OCI-LY1 (cell line): ENCODE data around the gene PSG6.
"Not testable (repeated sequence)": the region's sequence is repeated elsewhere in the genome, so short reads cannot be mapped to it uniquely, and the experiment has no call there.

Source experiments
- H2AFZ ChIP-seq: fragments of 200-600 bp; sonication (generic), shearing (Covaris generic); 2 replicates; pipeline ENCODE4 v1.6.0; 2014; ENCODE audit warnings: antibody characterized with exemption, mild to moderate bottlenecking, low read length
- H3F3A ChIP-seq: fragments of 200-600 bp; sonication (generic), shearing (Covaris generic); 2 replicates; pipeline ENCODE4 v1.6.0; 2014; ENCODE audit warnings: mild to moderate bottlenecking, antibody characterized with exemption, low read length, moderate library complexity; ENCODE audit not compliant: insufficient read depth
- H3K27ac ChIP-seq: fragments of 200-600 bp; sonication (generic); 2 replicates; pipeline ENCODE4 v1.5.1; 2014; ENCODE audit warnings: low read length, mixed run types, mild to moderate bottlenecking, low read depth; ENCODE audit not compliant: poor library complexity, severe bottlenecking
- H3K27me3 ChIP-seq: fragments of 200-600 bp; sonication (generic); 2 replicates; pipeline ENCODE4 v1.6.0; 2014; ENCODE audit warnings: antibody characterized with exemption, mild to moderate bottlenecking, low read length, moderate library complexity; ENCODE audit not compliant: insufficient read depth
- H3K36me3 ChIP-seq: fragments of 200-600 bp; sonication (generic); 2 replicates; pipeline ENCODE4 v1.6.1; 2014; ENCODE audit warnings: mild to moderate bottlenecking, antibody characterized with exemption, low read length, moderate library complexity, mixed read lengths; ENCODE audit not compliant: insufficient read depth
- H3K4me1 ChIP-seq: fragments of 200-600 bp; sonication (generic); 2 replicates; pipeline ENCODE4 v1.5.1; 2014; ENCODE audit warnings: mild to moderate bottlenecking, low read length, moderate library complexity; ENCODE audit not compliant: insufficient read depth, severe bottlenecking
- H3K4me2 ChIP-seq: fragments of 200-600 bp; sonication (generic), shearing (Covaris generic); 2 replicates; pipeline ENCODE4 v1.6.1; 2014; ENCODE audit warnings: low read length
- H3K4me3 ChIP-seq: fragments of 200-600 bp; sonication (generic); 2 replicates; pipeline ENCODE4 v1.5.1; 2014; ENCODE audit warnings: low read length, low read depth, mild to moderate bottlenecking, mixed read lengths; ENCODE audit not compliant: poor library complexity, severe bottlenecking
- H3K79me2 ChIP-seq: fragments of 200-600 bp; shearing (Covaris generic); 2 replicates; pipeline ENCODE4 v1.6.1; 2016; ENCODE audit warnings: mixed run types, low read length, mixed read lengths; ENCODE audit not compliant: insufficient read depth
- H3K9ac ChIP-seq: fragments of 200-600 bp; sonication (generic), shearing (Covaris generic); 2 replicates; pipeline ENCODE4 v1.6.1; 2014; ENCODE audit warnings: mild to moderate bottlenecking, low read length, mixed read lengths
- H3K9me2 ChIP-seq: fragments of 200-600 bp; sonication (generic), shearing (Covaris generic); 2 replicates; pipeline ENCODE4 v1.6.1; 2014; ENCODE audit warnings: low read depth, mild to moderate bottlenecking, low read length, mixed read lengths
- H3K9me3 ChIP-seq: fragments of 200-600 bp; shearing (Covaris generic); 2 replicates; pipeline ENCODE4 v1.6.1; 2014; ENCODE audit warnings: low read length, mixed read lengths
- H4K20me1 ChIP-seq: fragments of 200-600 bp; sonication (generic), shearing (Covaris generic); 2 replicates; pipeline ENCODE4 v1.6.0; 2016; ENCODE audit warnings: mild to moderate bottlenecking, low read length; ENCODE audit not compliant: insufficient read depth

PSG6 gene

GRCh38 chr19:42916931-42917330 lies 763 bp downstream of the PSG6 start:
- H3F3A ChIP-seq = not testable (repeated sequence)

GRCh38 chr19:42913516-42913915 lies 4.2 kb downstream of the PSG6 start:
- H3K9me3 ChIP-seq, H3F3A ChIP-seq, H3K36me3 ChIP-seq, H3K27me3 ChIP-seq, H2AFZ ChIP-seq, H3K4me3 ChIP-seq, H3K9ac ChIP-seq, H3K79me2 ChIP-seq, H3K4me2 ChIP-seq, H3K27ac ChIP-seq, H3K9me2 ChIP-seq, H3K4me1 ChIP-seq, H4K20me1 ChIP-seq: not testable (repeated sequence)

More at GRCh38 chr19:42916931-42917330, 763 bp downstream of the PSG6 start:
- H2AFZ ChIP-seq, H3K4me1 ChIP-seq, H3K9ac ChIP-seq, H3K4me3 ChIP-seq, H3K4me2 ChIP-seq, H3K36me3 ChIP-seq, H4K20me1 ChIP-seq, H3K27ac ChIP-seq, H3K27me3 ChIP-seq, H3K9me2 ChIP-seq, H3K9me3 ChIP-seq, H3K79me2 ChIP-seq: not testable (repeated sequence)

- H3K4me1 ChIP-seq, H3K27ac ChIP-seq, H3K4me2 ChIP-seq, H3K9me3 ChIP-seq, H4K20me1 ChIP-seq, H3K27me3 ChIP-seq, H3K79me2 ChIP-seq, H2AFZ ChIP-seq, H3K9ac ChIP-seq, H3F3A ChIP-seq, H3K36me3 ChIP-seq, H3K9me2 ChIP-seq, H3K4me3 ChIP-seq: not testable (repeated sequence)
Measured at GRCh38 chr19:42912941-42913340, 4.8 kb downstream of the PSG6 start.

- H2AFZ ChIP-seq, H3K4me1 ChIP-seq, H3K9me2 ChIP-seq, H3K27ac ChIP-seq, H3K9me3 ChIP-seq, H3K27me3 ChIP-seq, H3K9ac ChIP-seq, H3K36me3 ChIP-seq, H3K79me2 ChIP-seq, H3K4me2 ChIP-seq, H3F3A ChIP-seq, H4K20me1 ChIP-seq, H3K4me3 ChIP-seq: not testable (repeated sequence)
Measured at GRCh38 chr19:42911731-42912130, 6.0 kb downstream of the PSG6 start.

GRCh38 chr19:42906162-42906561 lies 11.5 kb downstream of the PSG6 start:
- not testable (repeated sequence) for H2AFZ ChIP-seq, H3K27me3 ChIP-seq, H3K4me1 ChIP-seq, H3K4me2 ChIP-seq, H3K9ac ChIP-seq, H3K27ac ChIP-seq, H3K9me2 ChIP-seq, H3F3A ChIP-seq, H3K79me2 ChIP-seq, H4K20me1 ChIP-seq, H3K9me3 ChIP-seq, H3K36me3 ChIP-seq, H3K4me3 ChIP-seq

GRCh38 chr19:42900561-42900960 lies 17.1 kb downstream of the PSG6 start:
- H3K9me3 ChIP-seq, H3K4me2 ChIP-seq, H3K36me3 ChIP-seq, H3K27me3 ChIP-seq, H3F3A ChIP-seq, H3K4me3 ChIP-seq, H4K20me1 ChIP-seq, H3K27ac ChIP-seq, H2AFZ ChIP-seq, H3K79me2 ChIP-seq, H3K4me1 ChIP-seq, H3K9ac ChIP-seq, H3K9me2 ChIP-seq: not testable (repeated sequence)

- not testable (repeated sequence) for H3K27me3 ChIP-seq, H3K9me3 ChIP-seq, H3K4me1 ChIP-seq, H3K9me2 ChIP-seq, H3K4me3 ChIP-seq, H2AFZ ChIP-seq, H3K79me2 ChIP-seq, H3K27ac ChIP-seq, H3K36me3 ChIP-seq, H3K9ac ChIP-seq, H3F3A ChIP-seq, H3K4me2 ChIP-seq, H4K20me1 ChIP-seq
Measured at GRCh38 chr19:42899674-42900073, 18.0 kb downstream of the PSG6 start.

- H3K27ac ChIP-seq, H3K27me3 ChIP-seq, H3F3A ChIP-seq, H2AFZ ChIP-seq, H3K4me2 ChIP-seq, H3K9me3 ChIP-seq, H3K36me3 ChIP-seq, H3K9me2 ChIP-seq, H4K20me1 ChIP-seq, H3K79me2 ChIP-seq, H3K9ac ChIP-seq, H3K4me3 ChIP-seq, H3K4me1 ChIP-seq: not testable (repeated sequence)
Measured at GRCh38 chr19:42899110-42899509, 18.6 kb downstream of the PSG6 start.
